MM.1S (cell line): ENCODE data around the gene CSH1.
"Not testable (repeated sequence)": the region's sequence is repeated elsewhere in the genome, so short reads cannot be mapped to it uniquely, and the experiment has no call there.

Experiments used
- DNase-seq: peaks from one replicate; pipeline ENCODE4 v3.0.0-alpha.2; 2015
- H2AFZ ChIP-seq: fragments of 300-600 bp; sonication (generic); 2 replicates; pipeline ENCODE4 v1.6.0; 2016; ENCODE audit warnings: antibody characterized with exemption, low read length
- H3F3A ChIP-seq: fragments of 300-600 bp; sonication (generic); 2 replicates; pipeline ENCODE4 v1.6.1; 2016; ENCODE audit warnings: mild to moderate bottlenecking, antibody characterized with exemption, low read length, moderate library complexity, mixed read lengths; ENCODE audit not compliant: insufficient read depth
- H3K27ac ChIP-seq: fragments of 300-600 bp; sonication (generic); 2 replicates; pipeline ENCODE4 v1.5.1; 2016; ENCODE audit warnings: mild to moderate bottlenecking, low read length
- H3K27me3 ChIP-seq: fragments of 300-600 bp; sonication (generic); replicated peaks from 2 replicates; pipeline ENCODE4 v1.6.0; 2016; ENCODE audit warnings: low read length; ENCODE audit not compliant: insufficient read depth
- H3K36me3 ChIP-seq: fragments of 300-600 bp; sonication (generic); replicated peaks from 2 replicates; pipeline ENCODE4 v1.6.1; 2016; ENCODE audit warnings: mild to moderate bottlenecking, low read length, mixed read lengths; ENCODE audit not compliant: insufficient read depth
- H3K4me1 ChIP-seq: fragments of 300-600 bp; sonication (generic); 2 replicates; pipeline ENCODE4 v1.6.1; 2016; ENCODE audit warnings: low read length, mixed read lengths
- H3K4me2 ChIP-seq: fragments of 300-600 bp; sonication (generic); 2 replicates; pipeline ENCODE4 v1.6.0; 2016; ENCODE audit warnings: low read depth, low read length
- H3K4me3 ChIP-seq: fragments of 300-600 bp; sonication (generic); 2 replicates; pipeline ENCODE4 v1.5.1; 2016; ENCODE audit warnings: low read length, mixed read lengths
- H3K79me2 ChIP-seq: fragments of 300-600 bp; sonication (generic); 2 replicates; pipeline ENCODE4 v1.6.1; 2016; ENCODE audit warnings: mixed run types, low read length, mixed read lengths
- H3K9ac ChIP-seq: fragments of 300-600 bp; sonication (generic); 2 replicates; pipeline ENCODE4 v1.6.1; 2016; ENCODE audit warnings: low read length, mixed read lengths
- H3K9me2 ChIP-seq: fragments of 300-600 bp; sonication (generic); replicated peaks from 2 replicates; pipeline ENCODE4 v1.6.1; 2016; ENCODE audit warnings: mild to moderate bottlenecking, low read length, mixed read lengths; ENCODE audit not compliant: insufficient read depth
- H3K9me3 ChIP-seq: fragments of 300-600 bp; sonication (generic); replicated peaks from 2 replicates; pipeline ENCODE4 v1.6.1; 2016; ENCODE audit warnings: mild to moderate bottlenecking, low read length, mixed read lengths; ENCODE audit not compliant: insufficient read depth
- H4K20me1 ChIP-seq: fragments of 300-600 bp; sonication (generic); 2 replicates; pipeline ENCODE4 v1.6.1; 2016; ENCODE audit warnings: mild to moderate bottlenecking, low read length, moderate library complexity, mixed read lengths; ENCODE audit not compliant: insufficient read depth
- CTCF ChIP-seq: fragments of 300-600 bp; sonication (generic); IDR thresholded peaks from 2 replicates; pipeline ENCODE4 v1.5.1; 2016; ENCODE audit warnings: antibody characterized with exemption, low read length, mixed read lengths
- EZH2 ChIP-seq: fragments of 300-600 bp; sonication (generic); optimal IDR thresholded peaks from 2 replicates; pipeline ENCODE3; 2017; ENCODE audit warnings: low read depth, mild to moderate bottlenecking, antibody characterized with exemption, low read length, mixed read lengths
- EZH2phosphoT487 ChIP-seq: fragments of 300-600 bp; sonication (generic); IDR thresholded peaks from 2 replicates; pipeline ENCODE4 v1.6.1; 2018; ENCODE audit warnings: antibody characterized with exemption, low read length

CSH1 gene

GRCh38 chr17:63880706-63881105 is 15.7 kb downstream of the CSH1 start:
- DNase-seq, result no peak
- H2AFZ ChIP-seq, result no peak overlapping the region
- H3K27ac ChIP-seq, result no peak overlapping the region

GRCh38 chr17:63878413-63878812 is 18.0 kb downstream of the CSH1 start:
- H2AFZ ChIP-seq, result not testable (repeated sequence)

More at GRCh38 chr17:63880706-63881105, 15.7 kb downstream of the CSH1 start:
- Histone ChIP-seq H3K79me2 (no peaks in the 10 kb centered on the region), H4K20me1 (no peaks in the 10 kb centered on the region), H3K4me2 (no peak overlapping the region), H3K9ac (no peak overlapping the region), H3K36me3 (no peaks in the 10 kb centered on the region), H3K9me3 (no peaks in the 10 kb centered on the region), H3K4me3 (no peak overlapping the region), H3F3A (no peaks in the 10 kb centered on the region), H3K9me2 (no peaks in the 10 kb centered on the region), H3K27me3 (peaks cover 20% of the 10 kb centered on the region), H3K4me1 (no peaks in the 10 kb centered on the region)
- TF ChIP-seq EZH2phosphoT487 (no peak), CTCF (no peak), EZH2 (no peak)

GRCh38 chr17:63874693-63875092 is 21.7 kb downstream of the CSH1 start:
- not testable (repeated sequence) for H3K9ac ChIP-seq, H3K9me2 ChIP-seq, H4K20me1 ChIP-seq, H3K27ac ChIP-seq, DNase-seq, H2AFZ ChIP-seq, H3K9me3 ChIP-seq, H3F3A ChIP-seq, H3K4me3 ChIP-seq, H3K79me2 ChIP-seq, H3K4me2 ChIP-seq, H3K4me1 ChIP-seq, H3K36me3 ChIP-seq, H3K27me3 ChIP-seq

More at GRCh38 chr17:63878413-63878812, 18.0 kb downstream of the CSH1 start:
- not testable (repeated sequence) for H3K27ac ChIP-seq, H3K4me1 ChIP-seq, H3K4me3 ChIP-seq, H3K79me2 ChIP-seq, H3K36me3 ChIP-seq, DNase-seq, H3K9ac ChIP-seq, H4K20me1 ChIP-seq, H3K9me3 ChIP-seq, H3F3A ChIP-seq, H3K4me2 ChIP-seq, H3K9me2 ChIP-seq
- H3K27me3 ChIP-seq, result peaks cover 20% of the 10 kb centered on the region

- H3K9me2 ChIP-seq, H3K36me3 ChIP-seq, H3K27ac ChIP-seq, H3K4me1 ChIP-seq, H3K9ac ChIP-seq, H3K4me3 ChIP-seq, H3K27me3 ChIP-seq, H3K4me2 ChIP-seq, H4K20me1 ChIP-seq, DNase-seq, H3K9me3 ChIP-seq, H2AFZ ChIP-seq, H3F3A ChIP-seq, H3K79me2 ChIP-seq: not testable (repeated sequence)
These were observed 22.2 kb downstream of the CSH1 start for GRCh38 chr17:63874061-63874626.

- H3K9ac ChIP-seq, H3K4me3 ChIP-seq, H3K27me3 ChIP-seq, H2AFZ ChIP-seq, H3K9me2 ChIP-seq, H3K4me1 ChIP-seq, H3F3A ChIP-seq, DNase-seq, H3K79me2 ChIP-seq, H3K36me3 ChIP-seq, H4K20me1 ChIP-seq, H3K9me3 ChIP-seq, H3K27ac ChIP-seq, H3K4me2 ChIP-seq: not testable (repeated sequence)
These were observed 22.8 kb downstream of the CSH1 start, which contains the start of gene CSH2 for GRCh38 chr17:63873577-63873976. Gene CSH2 (minus strand): TSS chr17:63873677. CDS start chr17:63873614, 63 bp downstream.

- H3K9ac ChIP-seq, H3F3A ChIP-seq, H3K27ac ChIP-seq, DNase-seq, H3K4me3 ChIP-seq, H4K20me1 ChIP-seq, H3K27me3 ChIP-seq, H3K9me2 ChIP-seq, H3K36me3 ChIP-seq, H3K9me3 ChIP-seq, H3K79me2 ChIP-seq, H2AFZ ChIP-seq, H3K4me1 ChIP-seq, H3K4me2 ChIP-seq: not testable (repeated sequence)
These were observed 24.6 kb downstream of the CSH1 start for GRCh38 chr17:63871646-63872365.

- not testable (repeated sequence) for DNase-seq, H3K4me3 ChIP-seq
These were observed 26.1 kb downstream of the CSH1 start for GRCh38 chr17:63870292-63870665.

More at GRCh38 chr17:63870292-63870665, 26.1 kb downstream of the CSH1 start:
- H3K27me3 ChIP-seq, H3K9me2 ChIP-seq, H3K9ac ChIP-seq, H3K79me2 ChIP-seq, H2AFZ ChIP-seq, H4K20me1 ChIP-seq, H3K9me3 ChIP-seq, H3K4me2 ChIP-seq, H3F3A ChIP-seq, H3K4me1 ChIP-seq, H3K27ac ChIP-seq, H3K36me3 ChIP-seq: not testable (repeated sequence)
